Measurements from ENCODE around the gene TIAL1. TPM values are rescaled to one million over a fixed set of nuclear protein-coding genes. Genes with fewer than 3 reads are reported as not detected.

The TIAL1 gene
- total and polyA plus RNA-seq, 2 of the 13 experiments (the other 11 are each of a cell fraction or from before 2014, with no cell fraction given) = 31.5 to 148 TPM

DNA sequence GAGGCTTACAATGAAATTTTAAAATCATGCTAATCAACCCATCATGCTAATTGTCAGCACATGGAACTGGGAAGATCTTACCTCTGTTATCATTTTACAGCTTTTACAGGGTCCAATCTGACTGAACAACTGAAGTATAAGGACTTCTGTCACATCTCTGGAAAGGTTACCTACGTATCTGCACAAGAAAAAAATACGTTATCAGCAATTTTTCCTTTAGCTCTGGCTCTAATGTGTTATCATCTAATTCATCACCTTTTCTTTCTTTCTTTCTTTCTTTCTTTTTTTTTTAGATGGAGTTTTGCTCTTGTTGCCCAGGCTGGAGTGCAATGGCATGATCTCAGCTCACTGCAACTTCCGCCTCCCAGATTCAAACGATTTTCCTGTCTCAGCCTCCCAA, 8.7 kb downstream of the TIAL1 start:
- ChIA-PET CTCF (ENCODE audit: low intra/inter-chr PET ratio, low total read pairs) (no interaction called here), POLR2A (no interaction called here)
- Histone ChIP-seq H3K4me1 (ENCODE audit: insufficient read depth, low read length) (peaks cover 15% of the 10 kb centered on the region), H2AFZ (ENCODE audit: low read length) (no peak overlapping the region), H3K79me2 (ENCODE audit: insufficient read depth, low read length) (peaks cover 91% of the 10 kb centered on the region), H3K27me3 (ENCODE audit: control insufficient read depth in 1 of 2, insufficient read depth in 2 of 2, low read length in 2 of 2) (no peaks in the 10 kb centered on the region), H4K20me1 (ENCODE audit: insufficient read depth, low read length) (peaks cover 56% of the 10 kb centered on the region), H3K36me3 (replicated peaks in 1 of 2; ENCODE audit: control insufficient read depth in 1 of 2, insufficient read depth in 2 of 2, low read length in 2 of 2) (peaks cover 12 to 41% of the 10 kb centered on the region in 2 experiments), H3K4me3 (replicated peaks in 1 of 3; ENCODE audit: insufficient read depth in 1 of 3, low read depth in 2 of 3, low read length in 3 of 3) (no peak overlapping the region), H3K4me2 (ENCODE audit: low read depth, low read length) (no peak overlapping the region), H3K27ac (ENCODE audit: extremely low read length, insufficient read depth, low read length) (no peak overlapping the region), H3K9me3 (ENCODE audit: low read length) (no peaks in the 10 kb centered on the region), H3K9ac (ENCODE audit: insufficient read depth, low read depth, low read length) (no peak overlapping the region)
- intact Hi-C loops (cut with micrococcal nuclease; ENCODE audit: unreplicated experiment) (no loop called here), in situ Hi-C loops (cut with HindIII; ENCODE audit: extremely low pct_ligation_motif_present, low pct_unique_long_range_greater_than_20kb) (no loop called here)
- WGBS (ENCODE audit: low lambda C conversion rate) = 95% methylated on average over 4 of the region's 4 CpGs
- DNase-seq (ENCODE audit: low spot score) (no peak), ATAC-seq (no peak), FAIRE-seq (no peak)
- no TSS peak for BruUV-seq (replicated peaks)
- no peak for TF ChIP-seq ZNF3 (CRISPR knock-in tag; IDR thresholded peaks at IDR 0.05)
- peak; percentile 60 for TF ChIP-seq MAFF (IDR thresholded peaks at IDR 0.05; ENCODE audit: low read depth, low read length)
- peak; percentile 66 to 72 for TF ChIP-seq MAFK (conservative IDR thresholded peaks at IDR 0.05 in 1 of 2, IDR thresholded peaks at IDR 0.05 in 1 of 2; ENCODE audit: low read length in 2 of 2)

DNA sequence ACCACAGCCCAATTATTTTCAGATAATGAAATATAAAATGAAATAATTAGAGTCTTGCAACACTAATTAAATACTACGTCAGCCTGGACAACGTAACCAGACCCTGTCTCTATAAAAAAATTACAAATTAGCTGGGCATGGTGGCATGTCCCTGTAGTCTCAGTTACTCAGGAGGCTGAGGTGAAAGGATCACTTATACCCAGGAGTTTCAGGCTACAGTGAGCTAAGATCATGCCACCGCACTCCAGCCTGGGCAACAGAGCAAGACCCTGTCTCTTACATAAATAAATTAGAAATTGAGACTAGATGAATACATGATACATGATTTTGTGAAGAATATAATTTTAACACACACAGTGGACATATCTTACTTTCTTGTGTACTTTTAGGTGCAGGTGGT, 18.4 kb downstream of the TIAL1 start:
- H3K36me3 ChIP-seq (replicated peaks in 1 of 2; ENCODE audit: control insufficient read depth in 1 of 2, insufficient read depth in 2 of 2, low read length in 2 of 2) = peaks cover 17 to 72% of the 10 kb centered on the region in 2 experiments
- no peak for DNase-seq (ENCODE audit: low spot score)
- BruUV-seq (replicated peaks) = no TSS peak
- no peak for TF ChIP-seq EZH2 (conservative IDR thresholded peaks at IDR 0.05; ENCODE audit: low read depth, low read length)
- TF ChIP-seq ZNF382 (CRISPR knock-in tag; IDR thresholded peaks at IDR 0.05; ENCODE audit: borderline replicate concordance) = no peak
- no peak for TF ChIP-seq ELF4 (CRISPR knock-in tag; IDR thresholded peaks at IDR 0.05; ENCODE audit: borderline replicate concordance)
- no peak for TF ChIP-seq ARNT2 (CRISPR knock-in tag; IDR thresholded peaks at IDR 0.05; ENCODE audit: low read depth)
- no peak for TF ChIP-seq MIER3 (CRISPR knock-in tag; IDR thresholded peaks at IDR 0.05; ENCODE audit: borderline replicate concordance)
- TF ChIP-seq CCDC6 (CRISPR knock-in tag; IDR thresholded peaks at IDR 0.05) = no peak
- no peak for TF ChIP-seq U2AF2 (IDR thresholded peaks at IDR 0.05; ENCODE audit: low read depth, low read length)
- TF ChIP-seq RFX1 (IDR thresholded peaks at IDR 0.05) = no peak
- no peak for TF ChIP-seq SCMH1 (CRISPR knock-in tag; IDR thresholded peaks at IDR 0.05; ENCODE audit: borderline replicate concordance)
- TF ChIP-seq HOXA5 (CRISPR knock-in tag; IDR thresholded peaks at IDR 0.05) = no peak
- no peak for TF ChIP-seq NFATC3 (CRISPR knock-in tag; IDR thresholded peaks at IDR 0.05)
- TF ChIP-seq EEA1 (CRISPR knock-in tag; IDR thresholded peaks at IDR 0.05; ENCODE audit: borderline replicate concordance) = no peak
- no peak for TF ChIP-seq BRF2 (CRISPR knock-in tag; IDR thresholded peaks at IDR 0.05)

More for the DNA sequence above, 18.4 kb downstream of the TIAL1 start:
- WGBS (ENCODE audit: low lambda C conversion rate) = 100% methylated on average over 3 of the region's 3 CpGs
- H3K9me3 ChIP-seq (ENCODE audit: low read length) = no peaks in the 10 kb centered on the region
- POLR2A ChIA-PET = no interaction called here
- CTCF ChIA-PET (ENCODE audit: low intra/inter-chr PET ratio, low total read pairs) = no interaction called here
- peaks cover 15% of the 10 kb centered on the region for H3K79me2 ChIP-seq (ENCODE audit: insufficient read depth, low read length)
- no peak for ATAC-seq
- H3K4me1 ChIP-seq (ENCODE audit: insufficient read depth, low read length) = no peaks in the 10 kb centered on the region
- intact Hi-C loops (cut with micrococcal nuclease; ENCODE audit: unreplicated experiment) (no loop called here), in situ Hi-C loops (cut with HindIII; ENCODE audit: extremely low pct_ligation_motif_present, low pct_unique_long_range_greater_than_20kb) (no loop called here)
- FAIRE-seq = no peak
- no peak overlapping the region for H3K4me2 ChIP-seq (ENCODE audit: low read depth, low read length)
- H3K9ac ChIP-seq (ENCODE audit: insufficient read depth, low read depth, low read length) = no peak overlapping the region
- no peaks in the 10 kb centered on the region; the same call in 1 of the 2 replicates for H4K20me1 ChIP-seq (ENCODE audit: insufficient read depth, low read length)
- no peak overlapping the region for H3K4me3 ChIP-seq (replicated peaks in 1 of 3; ENCODE audit: insufficient read depth in 1 of 3, low read depth in 2 of 3, low read length in 3 of 3)
- H3K27me3 ChIP-seq (ENCODE audit: control insufficient read depth in 1 of 2, insufficient read depth in 2 of 2, low read length in 2 of 2) = no peaks in the 10 kb centered on the region
- H3K27ac ChIP-seq (ENCODE audit: extremely low read length, insufficient read depth, low read length) = no peak overlapping the region
- no peak overlapping the region for H2AFZ ChIP-seq (ENCODE audit: low read length)

Data from HepG2 (cell line).